Panc1 (cell line): ENCODE data around the gene NOS1AP.

Experiments
- POLR2AphosphoS5 ChIP-seq: IDR thresholded peaks from 2 replicates; pipeline ENCODE4 v1.6.1; 2012; ENCODE audit warnings: mild to moderate bottlenecking, low read depth, low read length, moderate library complexity
- TF ChIP-seq, protein P1 (sequence below): fragments of 450-650 bp; IDR thresholded peaks from 2 replicates; pipeline ENCODE4 v1.5.1; 2017; ENCODE audit warnings: mild to moderate bottlenecking

DNA sequence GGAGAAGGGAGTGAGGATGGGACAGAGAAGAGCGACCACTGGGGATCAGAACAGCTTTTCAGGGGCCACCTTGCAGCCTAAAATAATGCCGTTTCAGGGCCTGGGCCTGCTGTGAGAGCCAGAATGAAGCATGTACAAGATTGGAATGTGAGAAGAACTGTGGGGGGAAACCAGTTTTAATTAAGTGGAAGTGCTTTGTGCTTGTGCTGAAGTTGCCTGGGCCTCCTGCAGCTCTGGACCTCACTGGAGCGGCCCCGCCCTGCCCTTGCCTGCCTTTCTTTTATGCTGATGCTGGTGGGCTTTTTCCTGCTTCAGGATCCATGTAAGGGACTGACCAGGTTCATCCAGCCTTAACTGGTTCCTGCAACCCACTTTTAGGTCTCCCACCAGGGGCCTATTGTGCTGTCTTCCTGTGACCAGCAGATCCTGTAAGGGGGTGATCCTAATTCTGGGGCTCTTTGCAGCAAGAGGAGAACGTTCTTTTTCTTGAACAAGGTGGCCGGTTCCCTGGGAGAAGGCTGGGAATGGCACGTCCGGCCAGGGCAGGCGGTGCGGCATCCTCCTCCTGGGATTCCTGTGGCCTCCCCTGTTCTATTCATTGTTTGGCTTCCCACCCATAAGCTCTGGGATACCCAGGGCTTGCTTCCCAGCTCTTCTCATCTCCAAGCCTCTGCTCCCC is 315.2 kb downstream of the NOS1AP start:
- TF ChIP-seq, protein P1, sequence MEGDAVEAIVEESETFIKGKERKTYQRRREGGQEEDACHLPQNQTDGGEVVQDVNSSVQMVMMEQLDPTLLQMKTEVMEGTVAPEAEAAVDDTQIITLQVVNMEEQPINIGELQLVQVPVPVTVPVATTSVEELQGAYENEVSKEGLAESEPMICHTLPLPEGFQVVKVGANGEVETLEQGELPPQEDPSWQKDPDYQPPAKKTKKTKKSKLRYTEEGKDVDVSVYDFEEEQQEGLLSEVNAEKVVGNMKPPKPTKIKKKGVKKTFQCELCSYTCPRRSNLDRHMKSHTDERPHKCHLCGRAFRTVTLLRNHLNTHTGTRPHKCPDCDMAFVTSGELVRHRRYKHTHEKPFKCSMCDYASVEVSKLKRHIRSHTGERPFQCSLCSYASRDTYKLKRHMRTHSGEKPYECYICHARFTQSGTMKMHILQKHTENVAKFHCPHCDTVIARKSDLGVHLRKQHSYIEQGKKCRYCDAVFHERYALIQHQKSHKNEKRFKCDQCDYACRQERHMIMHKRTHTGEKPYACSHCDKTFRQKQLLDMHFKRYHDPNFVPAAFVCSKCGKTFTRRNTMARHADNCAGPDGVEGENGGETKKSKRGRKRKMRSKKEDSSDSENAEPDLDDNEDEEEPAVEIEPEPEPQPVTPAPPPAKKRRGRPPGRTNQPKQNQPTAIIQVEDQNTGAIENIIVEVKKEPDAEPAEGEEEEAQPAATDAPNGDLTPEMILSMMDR: no peak
- TF ChIP-seq POLR2AphosphoS5: no peak
